ENCODE data around the gene WDR70. TPM values are rescaled to one million over a fixed set of nuclear protein-coding genes. Genes with fewer than 3 reads are reported as not detected.

Gene WDR70
- total and polyA plus RNA-seq, 2 of the 8 experiments (the other 6 are each of a cell fraction or from before 2014, with no cell fraction given), result 10.6 to 37.4 TPM

- TF ChIP-seq, protein P1, sequence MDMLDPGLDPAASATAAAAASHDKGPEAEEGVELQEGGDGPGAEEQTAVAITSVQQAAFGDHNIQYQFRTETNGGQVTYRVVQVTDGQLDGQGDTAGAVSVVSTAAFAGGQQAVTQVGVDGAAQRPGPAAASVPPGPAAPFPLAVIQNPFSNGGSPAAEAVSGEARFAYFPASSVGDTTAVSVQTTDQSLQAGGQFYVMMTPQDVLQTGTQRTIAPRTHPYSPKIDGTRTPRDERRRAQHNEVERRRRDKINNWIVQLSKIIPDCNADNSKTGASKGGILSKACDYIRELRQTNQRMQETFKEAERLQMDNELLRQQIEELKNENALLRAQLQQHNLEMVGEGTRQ (IDR thresholded peaks at IDR 0.05; ENCODE audit: low read length), result no peak
- TF ChIP-seq JUN (IDR thresholded peaks at IDR 0.05; ENCODE audit: low read depth, low read length) (no peak), MAFK (IDR thresholded peaks at IDR 0.05; ENCODE audit: low read depth, low read length) (no peak), POU5F1 (IDR thresholded peaks at IDR 0.05; ENCODE audit: low read depth, low read length) (no peak), ZNF274 (IDR thresholded peaks at IDR 0.05; ENCODE audit: borderline replicate concordance, extremely low read depth, low read length) (no peak)
Observed at GRCh38 chr5:37557734-37558293, 178.7 kb downstream of the WDR70 start (continued).
